ENCODE measurements around the gene SLC10A3.

DNA sequence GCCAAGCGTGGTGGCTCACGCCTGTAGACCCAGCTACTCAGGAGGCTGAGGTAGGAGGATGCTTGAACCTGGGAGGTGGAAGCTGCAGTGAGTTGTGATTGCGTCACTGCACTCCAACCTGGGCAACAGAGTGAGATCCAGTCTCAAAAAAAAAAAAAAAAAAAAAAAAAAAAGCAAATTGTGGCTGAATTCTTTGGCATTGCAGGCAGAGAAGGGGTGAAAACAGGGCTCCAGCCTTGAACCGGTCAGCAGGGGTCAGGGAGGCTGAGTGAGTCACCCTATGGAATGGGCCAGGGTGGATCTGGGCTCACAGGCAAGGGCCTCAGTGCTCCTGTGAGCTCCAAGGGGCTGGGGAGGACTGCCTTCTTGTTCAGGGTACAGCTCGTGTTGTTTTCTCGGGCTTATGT lies 38.8 kb upstream of the SLC10A3 start:
- no peak for TF ChIP-seq POLR2AphosphoS5 (IDR thresholded peaks at IDR 0.05; ENCODE audit: low read depth, low read length)
- TF ChIP-seq SIN3A (IDR thresholded peaks at IDR 0.05; ENCODE audit: borderline replicate concordance, insufficient read depth, low read length), result no peak
- TF ChIP-seq TAF1 (IDR thresholded peaks at IDR 0.05; ENCODE audit: borderline replicate concordance, insufficient read depth, low read length), result no peak

Data from PFSK-1 (cell line).